Right forelimb (tissue), 1 donor: ENCODE data around the gene FOXL1.
"Not testable (repeated sequence)": the region's sequence is repeated elsewhere in the genome, so short reads cannot be mapped to it uniquely, and the experiment has no call there.

Source experiments
- DNase-seq: peaks from one replicate; pipeline ENCODE4 v3.0.0-alpha.2; 2018

FOXL1 gene

DNA sequence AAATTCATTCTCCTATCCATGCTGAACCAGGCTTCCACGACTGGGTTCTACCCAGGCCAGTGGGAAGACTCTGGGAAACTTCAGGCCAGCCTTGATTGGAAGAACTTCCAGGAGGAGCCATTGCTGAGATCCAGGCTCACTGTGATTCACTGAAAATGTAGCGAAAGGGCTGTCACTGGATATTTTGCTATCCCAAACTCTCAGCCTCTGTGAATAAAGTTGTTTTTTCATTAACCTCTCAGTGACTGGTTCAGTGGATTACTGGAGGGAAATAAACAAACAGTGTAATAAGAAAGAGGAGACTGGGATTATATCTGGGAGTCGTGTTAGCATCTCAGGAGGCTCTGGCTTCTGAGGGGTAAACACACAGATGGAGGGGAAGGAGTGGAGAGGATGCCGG lies 3.1 kb downstream of the FOXL1 start:
- DNase-seq, result peak; percentile 10

GRCh38 chr16:86584071-86584685 lies 5.8 kb downstream of the FOXL1 start:
- DNase-seq, result peak; percentile 17

GRCh38 chr16:86584726-86585721 lies 6.7 kb downstream of the FOXL1 start:
- peak; percentile 41 for DNase-seq

- peak; percentile 35 for DNase-seq
Observed at GRCh38 chr16:86585821-86586611, 7.7 kb downstream of the FOXL1 start.

GRCh38 chr16:86587487-86587886 lies 9.1 kb downstream of the FOXL1 start:
- DNase-seq, result peak; percentile 2

DNA sequence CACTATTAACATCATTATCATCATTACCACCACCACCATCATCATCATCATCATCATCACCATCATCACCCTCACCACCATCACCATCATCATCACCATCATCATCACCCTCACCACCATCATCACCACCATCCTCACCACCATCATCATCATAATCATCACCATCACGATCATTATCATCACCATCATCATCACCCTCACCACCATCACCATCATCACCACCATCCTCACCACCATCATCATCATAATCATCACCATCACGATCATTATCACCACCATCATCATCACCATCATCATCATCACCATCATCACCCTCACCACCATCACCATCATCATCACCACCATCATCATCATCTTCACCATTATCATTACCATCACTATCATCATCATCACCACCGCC lies 9.6 kb downstream of the FOXL1 start:
- DNase-seq, result not testable (repeated sequence)

GRCh38 chr16:86590501-86591144 lies 12.3 kb downstream of the FOXL1 start:
- peak; percentile 3 for DNase-seq

- no peak for DNase-seq
Observed at GRCh38 chr16:86591270-86591669, 12.9 kb downstream of the FOXL1 start.

- peak; percentile 30 for DNase-seq
Observed at GRCh38 chr16:86593913-86594620, 15.7 kb downstream of the FOXL1 start.

DNA sequence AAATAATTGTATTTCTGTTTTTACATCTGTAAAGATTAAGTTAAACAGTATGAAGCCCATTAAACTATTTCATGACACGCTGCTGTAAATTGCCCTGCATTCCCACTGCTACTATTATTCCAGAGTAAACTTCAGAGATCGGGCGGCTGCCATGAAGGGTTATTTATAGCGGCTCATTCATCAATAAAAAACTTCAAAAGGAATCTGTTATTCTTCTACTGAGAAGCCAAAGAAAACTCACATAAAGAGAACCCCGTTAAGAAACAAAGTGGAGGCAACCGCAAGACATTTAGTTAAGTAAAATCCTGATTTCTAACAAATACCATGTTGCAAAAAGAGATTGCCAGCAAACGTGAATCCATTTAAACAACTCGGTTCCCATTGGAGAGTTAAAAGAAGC lies 16.4 kb downstream of the FOXL1 start:
- DNase-seq, result peak; percentile 21

- DNase-seq, result peak; percentile 35
Observed at GRCh38 chr16:86595983-86596605, 17.7 kb downstream of the FOXL1 start.

- DNase-seq, result peak; percentile 47
Observed at GRCh38 chr16:86597126-86597879, 19.0 kb downstream of the FOXL1 start.

GRCh38 chr16:86597880-86598606 lies 19.7 kb downstream of the FOXL1 start:
- no peak for DNase-seq

GRCh38 chr16:86598607-86599565 lies 20.5 kb downstream of the FOXL1 start:
- DNase-seq, result no peak

DNA sequence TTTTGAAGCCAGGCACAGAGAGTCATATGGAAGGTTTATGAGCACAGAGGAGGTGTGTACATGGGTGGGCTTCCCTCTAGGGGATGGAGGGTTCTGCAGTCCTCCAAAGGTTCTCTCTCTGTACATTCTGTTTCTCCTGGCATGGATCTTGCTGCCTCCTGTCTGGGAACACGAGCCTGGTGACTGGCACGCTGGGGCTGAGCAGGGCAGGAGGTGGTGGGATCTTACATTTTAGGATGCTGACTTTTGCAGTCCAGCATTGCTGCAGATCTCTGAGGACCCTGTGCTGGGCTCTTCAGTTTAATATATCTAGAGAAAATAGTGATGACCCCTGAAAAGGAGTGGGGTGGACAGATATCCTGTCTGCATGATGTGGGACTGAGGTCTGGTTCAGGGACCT lies 23.0 kb downstream of the FOXL1 start:
- DNase-seq, result peak; percentile 7

GRCh38 chr16:86602521-86602920 lies 24.2 kb downstream of the FOXL1 start:
- peak; percentile 17 for DNase-seq

GRCh38 chr16:86604436-86605193 lies 26.3 kb downstream of the FOXL1 start:
- DNase-seq, result no peak

- DNase-seq, result peak; percentile 12
Observed at GRCh38 chr16:86605950-86606349, 27.6 kb downstream of the FOXL1 start.
